HG02840 (cell line): Measurements from ENCODE around the gene VWA5B1.
"Not testable (repeated sequence)": the region's sequence is repeated elsewhere in the genome, so short reads cannot be mapped to it uniquely, and the experiment has no call there.

Experiments
- ATAC-seq: cut with Tn5 transposase; IDR thresholded peaks from one replicate; pipeline ENCODE4 v1.9.1; 2021; ENCODE audit warnings: mild to moderate bottlenecking, moderate library complexity, moderate number of reproducible peaks; ENCODE audit not compliant: unreplicated experiment, low FRiP score

VWA5B1 gene

GRCh38 chr1:20278692-20279130 lies 12.0 kb upstream of the VWA5B1 start:
- ATAC-seq, result no peak

GRCh38 chr1:20279509-20279908 lies 11.2 kb upstream of the VWA5B1 start:
- no peak for ATAC-seq

- no peak for ATAC-seq
These were observed 10.3 kb upstream of the VWA5B1 start for GRCh38 chr1:20280341-20280740.

- no peak for ATAC-seq
These were observed 9.8 kb upstream of the VWA5B1 start for GRCh38 chr1:20280906-20281305.

GRCh38 chr1:20281801-20282200 lies 8.9 kb upstream of the VWA5B1 start:
- no peak for ATAC-seq

- ATAC-seq, result no peak
These were observed 8.1 kb upstream of the VWA5B1 start for GRCh38 chr1:20282533-20282932.

- ATAC-seq, result no peak
These were observed 6.6 kb upstream of the VWA5B1 start for GRCh38 chr1:20284046-20284445.

GRCh38 chr1:20284625-20285024 lies 6.0 kb upstream of the VWA5B1 start:
- no peak for ATAC-seq

- ATAC-seq, result no peak
These were observed 5.2 kb upstream of the VWA5B1 start for GRCh38 chr1:20285510-20285909.

- not testable (repeated sequence) for ATAC-seq
These were observed 3.0 kb upstream of the VWA5B1 start for GRCh38 chr1:20287696-20288095.

- ATAC-seq, result no peak
These were observed 990 bp downstream of the VWA5B1 start for GRCh38 chr1:20291645-20292084.

GRCh38 chr1:20298626-20299025 lies 8.0 kb downstream of the VWA5B1 start:
- no peak for ATAC-seq

GRCh38 chr1:20301463-20302107 lies 10.9 kb downstream of the VWA5B1 start:
- ATAC-seq, result no peak

- no peak for ATAC-seq
These were observed 11.4 kb downstream of the VWA5B1 start for GRCh38 chr1:20302108-20302471.

- no peak for ATAC-seq
These were observed 16.4 kb downstream of the VWA5B1 start for GRCh38 chr1:20307026-20307425.

GRCh38 chr1:20308569-20308968 lies 17.9 kb downstream of the VWA5B1 start:
- ATAC-seq, result no peak

GRCh38 chr1:20311289-20311688 lies 20.6 kb downstream of the VWA5B1 start:
- no peak for ATAC-seq

- no peak for ATAC-seq
These were observed 21.6 kb downstream of the VWA5B1 start for GRCh38 chr1:20312310-20312709.

GRCh38 chr1:20312818-20313217 lies 22.1 kb downstream of the VWA5B1 start:
- ATAC-seq, result no peak

GRCh38 chr1:20317471-20317870 lies 26.8 kb downstream of the VWA5B1 start:
- ATAC-seq, result no peak

- no peak for ATAC-seq
These were observed 27.8 kb downstream of the VWA5B1 start for GRCh38 chr1:20318521-20318920.

- no peak for ATAC-seq
These were observed 28.3 kb downstream of the VWA5B1 start for GRCh38 chr1:20318971-20319370.
